GM12878 (cell line): ENCODE data around the gene HS6ST3. TPM values are rescaled to one million over a fixed set of nuclear protein-coding genes. Genes with fewer than 3 reads are reported as not detected.

Experiments used
- ATF3 ChIP-seq: IDR thresholded peaks from 2 replicates; pipeline ENCODE4 v1.6.1; 2011; ENCODE audit warnings: low read depth, mild to moderate bottlenecking, low read length, moderate library complexity, borderline replicate concordance; ENCODE audit errors: extremely low read depth
- BCL3 ChIP-seq: IDR thresholded peaks from 2 replicates; pipeline ENCODE4 v1.6.1; 2011; ENCODE audit warnings: borderline replicate concordance, low read depth, mild to moderate bottlenecking, moderate library complexity, low read length; ENCODE audit not compliant: insufficient read depth, poor library complexity, severe bottlenecking
- CREM ChIP-seq: IDR thresholded peaks from 2 replicates; pipeline ENCODE4 v1.6.1; 2014; ENCODE audit warnings: antibody characterized with exemption, low read depth
- E4F1 ChIP-seq: fragments of 450-650 bp; IDR thresholded peaks from 2 replicates; pipeline ENCODE4 v1.6.1; 2018; ENCODE audit warnings: borderline replicate concordance, mild to moderate bottlenecking; ENCODE audit not compliant: partially characterized antibody
- EED ChIP-seq: sonication (generic); IDR thresholded peaks from 2 replicates; pipeline ENCODE4 v1.6.1; 2016; ENCODE audit warnings: antibody characterized with exemption, low read depth
- EP300 ChIP-seq, 2 experiments: fragments of 150-350 bp in 1 of 2; IDR thresholded peaks; 2 replicates each; pipeline ENCODE4 v1.6.1; 2011 to 2012; ENCODE audit warnings: low read depth in 2 of 2, low read length in 2 of 2, borderline replicate concordance in 1 of 2, improper control_type of control experiment in 1 of 2, inconsistent platforms in 1 of 2; ENCODE audit not compliant: control insufficient read depth in 1 of 2
- GABPA ChIP-seq: IDR thresholded peaks from 2 replicates; pipeline ENCODE4 v1.6.1; 2014; ENCODE audit warnings: antibody characterized with exemption, low read depth, mild to moderate bottlenecking, inconsistent platforms
- MTA3 ChIP-seq: IDR thresholded peaks from 2 replicates; pipeline ENCODE4 v1.6.1; 2012; ENCODE audit warnings: low read length, inconsistent platforms, borderline replicate concordance
- NKRF ChIP-seq: fragments of 450-650 bp; conservative IDR thresholded peaks from 2 replicates; pipeline ENCODE4 v1.6.1; 2017; ENCODE audit warnings: mild to moderate bottlenecking, moderate library complexity
- NR2F1 ChIP-seq: fragments of 450-650 bp; conservative IDR thresholded peaks from 2 replicates; pipeline ENCODE4 v1.6.1; 2017; ENCODE audit warnings: mild to moderate bottlenecking
- RELA ChIP-seq: fragments of 450-650 bp; IDR thresholded peaks from 2 replicates; pipeline ENCODE4 v1.8.0; 2014; ENCODE audit warnings: borderline replicate concordance; ENCODE audit not compliant: partially characterized antibody
- RFX5 ChIP-seq: IDR thresholded peaks from 2 replicates; pipeline ENCODE4 v1.6.1; 2011; ENCODE audit warnings: low read depth, low read length, improper control_type of control experiment
- SIX5 ChIP-seq: IDR thresholded peaks from 2 replicates; pipeline ENCODE4 v1.6.1; 2011; ENCODE audit warnings: mild to moderate bottlenecking, low read depth, low read length, moderate library complexity; ENCODE audit not compliant: severe bottlenecking
- SUZ12 ChIP-seq: fragments of 200-600 bp; sonication (generic); IDR thresholded peaks from one replicate; pipeline ENCODE4 v1.6.1; 2018; ENCODE audit warnings: antibody characterized with exemption, mild to moderate bottlenecking; ENCODE audit not compliant: unreplicated experiment
- TAF1 ChIP-seq: IDR thresholded peaks from 2 replicates; pipeline ENCODE4 v1.6.1; 2011; ENCODE audit warnings: mild to moderate bottlenecking, low read depth, low read length, borderline replicate concordance
- YBX1 ChIP-seq: fragments of 450-650 bp; IDR thresholded peaks from 2 replicates; pipeline ENCODE4 v1.6.1; 2016; ENCODE audit warnings: antibody characterized with exemption
- ZBED1 ChIP-seq: IDR thresholded peaks from 2 replicates; pipeline ENCODE4 v1.6.1; 2016; ENCODE audit warnings: borderline replicate concordance
- ZBTB4 ChIP-seq: fragments of 450-650 bp; formaldehyde crosslinking; IDR thresholded peaks from 2 replicates; pipeline ENCODE4 v1.4.0; 2022; ENCODE audit warnings: mild to moderate bottlenecking, moderate library complexity
- ZNF217 ChIP-seq: fragments of 450-650 bp; IDR thresholded peaks from 2 replicates; pipeline ENCODE4 v1.6.1; 2017; ENCODE audit warnings: antibody characterized with exemption, mild to moderate bottlenecking
- ZZZ3 ChIP-seq: IDR thresholded peaks from 2 replicates; pipeline ENCODE4 v1.6.1; 2011; ENCODE audit warnings: low read depth; ENCODE audit not compliant: control insufficient read depth, insufficient read length
- polyA plus RNA-seq, 11 experiments: library from polyadenylated mRNA; depleted of rRNA in 4 of 11; unstranded in 6 of 11; stranded (reverse) in 5 of 11; fragments of >200 nt; fragmentation: Nextera tagmentation in 4 of 11; fragmentation: Illumina TruSeq in 1 of 11; extraction: Ambion mirVana in 4 of 11; extraction: Trizol in 1 of 11; gene quantifications; 1 replicate in 1 of 11; 2 replicates in 10 of 11; pipeline versions ENCODE4 v1.2.1 to v1.2.3, GENCODE V29; 2011 to 2016; ENCODE audit warnings: inconsistent platforms in 2 of 11, missing spikeins in 2 of 11, low read depth in 1 of 11
- total RNA-seq, 4 experiments: library from RNA; depleted of rRNA in 3 of 4; stranded (reverse); fragments of >200 nt in 3 of 4; fragmentation: Illumina TruSeq in 1 of 4; extraction: Trizol in 1 of 4; gene quantifications; 2 replicates each; pipeline versions ENCODE4 v1.2.1 to v1.2.3, GENCODE V29; 2013 to 2021

The HS6ST3 gene
- total and polyA plus RNA-seq, 10 of the 15 experiments (the other 5 are each of a cell fraction or from before 2014, with no cell fraction given) = under 0.01 to 2.9 TPM; not detected in 8

- peak; percentile 49 for TF ChIP-seq E4F1
- no peak for TF ChIP-seq ZBTB4 (CRISPR knock-in tag)
- TF ChIP-seq YBX1 = no peak
- TF ChIP-seq CREM = no peak
- no peak for TF ChIP-seq SUZ12
- no peak for TF ChIP-seq EED
- 0 out of 2 replicates have a peak, but pooled peaks have one; percentile 13 for TF ChIP-seq NR2F1
- no peak for TF ChIP-seq RFX5
- no peak for TF ChIP-seq TAF1
- no peak for TF ChIP-seq ATF3
- TF ChIP-seq ZBED1 = no peak
- TF ChIP-seq ZZZ3 = no peak
- TF ChIP-seq ZNF217 = 0 out of 2 replicates have a peak, but pooled peaks have one; percentile 3
- no peak for TF ChIP-seq EP300 (IDR thresholded peaks at IDR 0.05; ENCODE audit: borderline replicate concordance in 1 of 2, control insufficient read depth in 1 of 2, low read depth in 2 of 2, low read length in 2 of 2)
- no peak for TF ChIP-seq MTA3
- no peak for TF ChIP-seq BCL3
- peak; percentile 89 for TF ChIP-seq NKRF
- peak; percentile 80 for TF ChIP-seq GABPA
- no peak for TF ChIP-seq RELA
- TF ChIP-seq SIX5 = no peak
Measured at GRCh38 chr13:96053003-96053703, 36.8 kb upstream of the HS6ST3 start, which contains the start of gene UGGT2 (continued).
